Pancreas (tissue), 10 donors: ENCODE results near the gene SPTY2D1. TPM values are rescaled to one million over a fixed set of nuclear protein-coding genes. Genes with fewer than 3 reads are reported as not detected.
A peak's percentile ranks its signal among the peaks of the same experiment; 100 is the strongest.

Experiments
- ATAC-seq, 4 donors: fragments of 200-7000 bp; cut with Tn5 transposase; one replicate each; pipeline versions ENCODE4 v1.8.0 to v1.9.1; 2020; ENCODE audit warnings: mild to moderate bottlenecking in 4 of 4, moderate library complexity in 4 of 4
- DNase-seq, 6 donors: peaks; one replicate each; pipeline ENCODE4 v3.0.0-alpha.2; 2020
- FAIRE-seq: peaks from 2 replicates; lab custom pipeline; 2012; peaks lifted over from hg19 to GRCh38; lab: Jason Lieb, UNC
- H3K27ac ChIP-seq, 4 donors: fragments of 200-600 bp; sonication (generic); 1 replicate in 3 of 4; 2 replicates in 1 of 4; pipeline versions ENCODE4 v1.5.0 to v1.8.0; 2020
- H3K27me3 ChIP-seq, 4 donors: fragments of 200-600 bp; one replicate each; pipeline ENCODE4 v1.8.0; 2021
- H3K36me3 ChIP-seq, 3 donors: fragments of 200-600 bp; sonication (generic) in 1 of 3; one replicate each; pipeline versions ENCODE4 v1.5.0 to v1.8.0; 2020 to 2021
- H3K4me1 ChIP-seq, 3 donors: fragments of 200-600 bp; one replicate each; pipeline ENCODE4 v1.8.0; 2021
- H3K4me3 ChIP-seq, 4 donors: fragments of 200-600 bp; sonication (generic) in 2 of 4; one replicate each; pipeline versions ENCODE4 v1.5.0 to v1.8.0; 2020 to 2021
- H3K9me3 ChIP-seq, 4 donors: fragments of 200-600 bp; one replicate each; pipeline ENCODE4 v1.8.0; 2021
- WGBS, 2 donors: extraction: QIAGEN DNeasy Blood & Tissue Kit; methylation state at CpG; one replicate each; pipeline ENCODE4 v1.1.7; 2013; 5-methylcytosine and 5-hydroxymethylcytosine counted together
- intact Hi-C, 3 donors: fragments of 100-400 bp; cut with DNase I; formaldehyde crosslinking; loops; one replicate each; pipeline versions ENCODE4 v1.11.1 to v1.14.2; 2022
- polyA plus RNA-seq, 2 donors: library from polyadenylated mRNA; stranded (reverse); fragments of 200-250 nt; gene quantifications; one replicate each; pipeline ENCODE4 v1.2.3, GENCODE V29; 2013
- total RNA-seq, 6 donors: library from RNA; stranded (reverse); fragmentation: NEBNext Ultra II Directional in 4 of 6; extraction: Animal tissue kit (Norgen Biotek cat#: 25700) in 4 of 6; gene quantifications; one replicate each; pipeline versions ENCODE4 v1.2.1 to v1.2.4, GENCODE V29; 2021 to 2023
- TF ChIP-seq, protein P1 (sequence below), 4 donors: fragments of 200-600 bp; sonication (generic) in 3 of 4; IDR thresholded peaks; one replicate each; pipeline versions ENCODE4 v1.5.0 to v1.8.0; 2021; ENCODE audit warnings: antibody characterized with exemption in 4 of 4
- donor health status: healthy with polysubstance abuse.
- donor health status: DM: no; HTN: no; CAD: no; lungs with moderate emphysema.
- donor health status: DM: no; HTN: no; CAD: no.
- donor health status: control.
- donor health status: control.
- donor health status: Bipolar disorder and iron deficiency.
- donor health status: DM: yes; HTN: yes; CAD: no.
- donor health status: DM: no; HTN: no; CAD: no.
- donor health status: DM: no; HTN: no; CAD: no.
- donor health status: DM: yes; HTN: yes; CAD: no.

Gene SPTY2D1
- total and polyA plus RNA-seq, 8 donors, result 1.7 to 13.6 (median 7.1) TPM

DNA sequence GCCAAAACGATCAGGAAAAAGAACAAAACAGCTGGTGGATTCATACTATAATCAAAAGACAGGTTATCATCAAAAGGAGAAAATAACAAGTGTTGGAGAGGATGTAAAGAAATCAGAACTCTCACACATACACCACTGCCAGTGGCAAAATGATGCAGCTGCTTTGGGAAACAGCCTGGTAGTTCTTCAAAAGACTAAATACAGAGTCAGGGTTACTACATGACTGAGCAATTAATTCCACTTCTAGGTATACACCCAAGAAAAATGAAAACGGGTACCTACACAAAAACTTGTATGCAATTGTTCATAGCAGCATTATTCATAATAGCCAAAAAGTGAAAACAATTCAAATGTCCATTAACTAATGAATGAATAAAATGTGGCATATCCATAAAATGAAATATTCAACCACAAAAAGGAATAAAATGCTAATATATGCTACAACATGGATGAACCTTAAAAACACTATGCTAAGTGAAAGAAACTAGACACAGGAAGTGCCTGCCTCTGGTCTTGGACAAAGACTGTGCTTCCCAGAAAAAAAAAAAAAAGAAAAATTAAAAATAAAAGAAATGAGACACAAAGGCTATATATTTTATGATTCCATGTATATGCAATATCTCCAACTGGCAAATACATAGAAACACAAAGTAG is 53.9 kb downstream of the SPTY2D1 start:
- intact Hi-C loops, result no loop called here
- H3K4me1 ChIP-seq, result no peaks in the 10 kb centered on the region
- FAIRE-seq, result no peak
- ATAC-seq, result no peak
- no peaks in the 10 kb centered on the region for H3K27me3 ChIP-seq
- no peak overlapping the region for H3K27ac ChIP-seq
- DNase-seq, result no peak
- no peaks in the 10 kb centered on the region for H3K9me3 ChIP-seq
- TF ChIP-seq, protein P1, sequence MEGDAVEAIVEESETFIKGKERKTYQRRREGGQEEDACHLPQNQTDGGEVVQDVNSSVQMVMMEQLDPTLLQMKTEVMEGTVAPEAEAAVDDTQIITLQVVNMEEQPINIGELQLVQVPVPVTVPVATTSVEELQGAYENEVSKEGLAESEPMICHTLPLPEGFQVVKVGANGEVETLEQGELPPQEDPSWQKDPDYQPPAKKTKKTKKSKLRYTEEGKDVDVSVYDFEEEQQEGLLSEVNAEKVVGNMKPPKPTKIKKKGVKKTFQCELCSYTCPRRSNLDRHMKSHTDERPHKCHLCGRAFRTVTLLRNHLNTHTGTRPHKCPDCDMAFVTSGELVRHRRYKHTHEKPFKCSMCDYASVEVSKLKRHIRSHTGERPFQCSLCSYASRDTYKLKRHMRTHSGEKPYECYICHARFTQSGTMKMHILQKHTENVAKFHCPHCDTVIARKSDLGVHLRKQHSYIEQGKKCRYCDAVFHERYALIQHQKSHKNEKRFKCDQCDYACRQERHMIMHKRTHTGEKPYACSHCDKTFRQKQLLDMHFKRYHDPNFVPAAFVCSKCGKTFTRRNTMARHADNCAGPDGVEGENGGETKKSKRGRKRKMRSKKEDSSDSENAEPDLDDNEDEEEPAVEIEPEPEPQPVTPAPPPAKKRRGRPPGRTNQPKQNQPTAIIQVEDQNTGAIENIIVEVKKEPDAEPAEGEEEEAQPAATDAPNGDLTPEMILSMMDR (IDR thresholded peaks at IDR 0.05), result no peak
- 72 to 79% methylated on average over 2 of the region's 2 CpGs for WGBS, 2 donors
- no peak overlapping the region for H3K4me3 ChIP-seq
- H3K36me3 ChIP-seq, result peaks cover 0 to 1% (median 0%) of the 10 kb centered on the region in 3 donors

DNA sequence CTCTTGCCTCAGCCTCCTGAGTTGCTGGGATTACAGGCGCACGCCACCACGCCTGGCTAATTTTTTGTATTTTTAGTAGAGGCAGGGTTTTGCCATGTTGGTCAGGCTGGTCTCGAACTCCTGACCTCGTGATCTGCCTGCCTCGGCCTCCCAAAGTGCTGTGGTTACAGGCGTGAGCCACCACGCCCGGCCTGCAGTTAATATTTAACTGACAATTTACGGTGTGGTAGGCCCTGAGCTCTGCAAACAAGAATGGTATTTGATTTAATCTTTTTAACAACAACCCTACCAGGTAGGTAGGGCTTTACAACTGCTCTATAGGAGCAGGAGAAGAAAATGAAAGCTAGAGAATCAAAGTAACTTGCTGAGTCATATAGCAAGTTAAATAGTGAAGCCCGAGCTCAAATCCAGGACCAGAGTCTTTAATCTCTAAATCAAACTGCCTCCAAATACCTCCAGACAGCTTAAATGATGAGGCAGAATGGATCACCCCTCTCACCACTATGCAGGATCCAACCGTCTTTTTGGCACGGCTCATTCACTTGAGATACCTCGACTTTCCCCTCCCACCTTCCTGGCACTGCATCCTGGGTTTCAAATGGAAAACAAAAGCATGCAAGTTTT is 55.1 kb downstream of the SPTY2D1 start:
- Histone ChIP-seq H3K27ac (no peak overlapping the region), H3K4me3 (no peak overlapping the region), H3K4me1 (no peaks in the 10 kb centered on the region), H3K27me3 (no peaks in the 10 kb centered on the region), H3K9me3 (no peaks in the 10 kb centered on the region), H3K36me3 (peaks cover 0 to 6% (median 0%) of the 10 kb centered on the region in 3 donors)
- DNase-seq (no peak), ATAC-seq (peak in 1 of 4 donors; percentile 25), FAIRE-seq (no peak)
- intact Hi-C loops, result no loop called here
- 84 to 85% methylated on average over 14 of the region's 14 CpGs for WGBS, 2 donors
- TF ChIP-seq, protein P1 (IDR thresholded peaks at IDR 0.05), result no peak

DNA sequence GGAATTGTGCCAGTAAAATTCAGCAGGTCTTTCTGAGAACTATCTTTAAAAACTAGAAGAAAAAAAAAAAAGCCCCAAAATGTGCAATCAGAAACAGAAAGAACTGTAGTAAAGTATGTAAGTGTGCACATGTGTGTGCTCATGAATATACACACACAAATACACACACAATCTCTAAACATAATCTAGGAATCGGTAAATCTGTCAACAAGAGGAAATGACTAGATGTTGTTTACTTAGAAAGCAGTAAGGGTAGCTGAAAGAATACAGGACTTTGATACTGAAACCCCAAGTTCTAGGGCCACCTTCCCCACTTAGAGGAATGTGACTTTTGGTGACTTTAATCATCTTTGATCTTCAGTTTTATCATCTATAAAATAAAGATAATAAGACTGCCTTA is 58.8 kb downstream of the SPTY2D1 start:
- TF ChIP-seq, protein P1 (IDR thresholded peaks at IDR 0.05), result no peak
- no peaks in the 10 kb centered on the region for H3K27me3 ChIP-seq
- ATAC-seq (no peak), FAIRE-seq (no peak), DNase-seq (no peak)
- H3K27ac ChIP-seq, result no peak overlapping the region
- intact Hi-C loops, result no loop called here
- peaks cover 0 to 10% (median 0%) of the 10 kb centered on the region in 3 donors for H3K36me3 ChIP-seq
- no peaks in the 10 kb centered on the region for H3K9me3 ChIP-seq
- no peak overlapping the region for H3K4me3 ChIP-seq
- no peaks in the 10 kb centered on the region for H3K4me1 ChIP-seq
- WGBS, 2 donors, result 29 to 37% methylated on average over 1 of the region's 1 CpG

DNA sequence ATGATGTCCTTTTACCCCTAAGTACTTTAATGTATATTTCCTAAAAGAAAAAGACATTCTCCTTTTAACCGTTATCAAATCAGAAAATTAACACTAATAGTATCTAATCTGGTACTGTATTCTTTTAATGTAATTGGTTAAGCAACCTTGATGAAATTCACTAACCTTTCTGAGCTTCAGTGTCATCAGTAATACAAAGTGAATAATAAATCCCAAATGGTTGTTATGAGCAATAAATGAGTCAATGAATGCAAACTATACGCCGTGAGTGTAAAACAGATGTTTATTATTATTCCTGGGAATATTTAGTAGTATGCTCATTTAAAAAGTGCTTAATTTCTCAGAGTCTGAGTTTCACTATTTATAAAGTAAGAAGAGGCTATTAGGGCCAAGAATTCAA is 67.1 kb downstream of the SPTY2D1 start:
- Histone ChIP-seq H3K4me3 (no peak overlapping the region), H3K9me3 (no peaks in the 10 kb centered on the region), H3K36me3 (peaks cover 0 to 17% (median 0%) of the 10 kb centered on the region in 3 donors), H3K27me3 (no peaks in the 10 kb centered on the region), H3K27ac (no peak overlapping the region), H3K4me1 (no peaks in the 10 kb centered on the region)
- 91 to 96% methylated on average over 3 of the region's 3 CpGs for WGBS, 2 donors
- FAIRE-seq (no peak), ATAC-seq (no peak), DNase-seq (no peak)
- intact Hi-C loops, result no loop called here
- TF ChIP-seq, protein P1 (IDR thresholded peaks at IDR 0.05), result no peak

DNA sequence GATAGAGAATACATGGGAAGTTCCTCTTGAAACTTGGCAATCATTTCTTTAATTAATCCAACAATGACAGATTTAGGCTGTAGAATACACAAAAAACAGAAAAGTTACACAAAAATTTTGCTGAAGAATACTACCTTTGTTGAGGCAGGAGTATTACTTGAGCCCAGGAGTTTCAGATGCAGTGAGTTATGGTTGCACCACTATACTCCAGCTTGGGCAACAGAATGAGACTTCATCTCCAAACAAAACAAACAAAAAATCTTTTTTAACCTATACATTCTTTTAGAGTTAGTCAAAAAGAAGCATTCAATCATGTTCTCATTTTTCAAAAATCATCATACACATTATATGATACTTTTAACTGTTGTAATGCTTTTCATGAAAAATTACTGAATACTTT is 67.7 kb downstream of the SPTY2D1 start:
- Histone ChIP-seq H3K27ac (no peak overlapping the region), H3K4me3 (no peak overlapping the region), H3K9me3 (no peaks in the 10 kb centered on the region), H3K27me3 (no peaks in the 10 kb centered on the region), H3K4me1 (no peaks in the 10 kb centered on the region), H3K36me3 (peaks cover 0 to 17% (median 0%) of the 10 kb centered on the region in 3 donors)
- no peak for DNase-seq
- no peak for ATAC-seq
- intact Hi-C loops, result no loop called here
- FAIRE-seq, result peak; percentile 20
- TF ChIP-seq, protein P1 (IDR thresholded peaks at IDR 0.05), result no peak
